Activated naive CD8-positive, alpha-beta T cell treated with anti-CD3 and anti-CD28 coated beads for 36 hours (primary cell): Measurements from ENCODE around the gene BCL2L1. TPM values are rescaled to one million over a fixed set of nuclear protein-coding genes. Genes with fewer than 3 reads are reported as not detected.

Source experiments
- DNase-seq: peaks from one replicate; pipeline ENCODE4 v3.0.0; 2021
- H3K27ac Mint-ChIP-seq: one replicate; pipeline ENCODE4 v1.8.0; 2022; ENCODE audit warnings: mild to moderate bottlenecking, moderate library complexity, mixed read lengths
- H3K27me3 Mint-ChIP-seq: one replicate; pipeline ENCODE4 v1.8.0; 2022; ENCODE audit warnings: mild to moderate bottlenecking, mixed read lengths
- H3K36me3 Mint-ChIP-seq: one replicate; pipeline ENCODE4 v1.8.0; 2021; ENCODE audit warnings: mild to moderate bottlenecking, mixed read lengths
- H3K4me1 Mint-ChIP-seq: one replicate; pipeline ENCODE4 v1.8.0; 2021; ENCODE audit warnings: mixed read lengths
- H3K4me3 Mint-ChIP-seq: one replicate; pipeline ENCODE4 v1.8.0; 2022; ENCODE audit warnings: mild to moderate bottlenecking, moderate library complexity, mixed read lengths
- H3K9me3 Mint-ChIP-seq: one replicate; pipeline ENCODE4 v1.8.0; 2022; ENCODE audit warnings: mixed read lengths
- total RNA-seq, 2 experiments: library from RNA; stranded (reverse); gene quantifications; one replicate each; pipeline ENCODE4 v1.2.3, GENCODE V29; 2021

BCL2L1 gene
- total RNA-seq, 2 experiments from 2014 or later: 196 to 206 TPM

GRCh38 chr20:31694842-31695593, 27.6 kb downstream of the BCL2L1 start:
- Mint-ChIP-seq H3K27ac (peak overlapping the region; percentile 14), H3K4me1 (peaks cover 63% of the 10 kb centered on the region), H3K27me3 (no peaks in the 10 kb centered on the region), H3K36me3 (peaks cover 60% of the 10 kb centered on the region), H3K9me3 (no peaks in the 10 kb centered on the region), H3K4me3 (no peak overlapping the region)
- no peak for DNase-seq

GRCh38 chr20:31693987-31694661, 28.5 kb downstream of the BCL2L1 start:
- peaks cover 60% of the 10 kb centered on the region for H3K36me3 Mint-ChIP-seq
- H3K4me1 Mint-ChIP-seq: peaks cover 56% of the 10 kb centered on the region
- H3K4me3 Mint-ChIP-seq: no peak overlapping the region

GRCh38 chr20:31693402-31693801, 29.3 kb downstream of the BCL2L1 start:
- Mint-ChIP-seq H3K27ac (no peak overlapping the region), H3K9me3 (no peaks in the 10 kb centered on the region), H3K27me3 (no peaks in the 10 kb centered on the region), H3K36me3 (peaks cover 59% of the 10 kb centered on the region), H3K4me3 (no peak overlapping the region), H3K4me1 (peaks cover 55% of the 10 kb centered on the region)
- no peak for DNase-seq

More at GRCh38 chr20:31693987-31694661, 28.5 kb downstream of the BCL2L1 start:
- Mint-ChIP-seq H3K27me3 (no peaks in the 10 kb centered on the region), H3K9me3 (no peaks in the 10 kb centered on the region), H3K27ac (peak overlapping the region; percentile 22)
- no peak for DNase-seq

- Mint-ChIP-seq H3K27me3 (no peaks in the 10 kb centered on the region), H3K4me3 (peak overlapping the region; percentile 26), H3K4me1 (peaks cover 58% of the 10 kb centered on the region), H3K36me3 (peaks cover 54% of the 10 kb centered on the region), H3K9me3 (no peaks in the 10 kb centered on the region), H3K27ac (peak overlapping the region; percentile 63)
- DNase-seq: no peak
These were observed 30.9 kb downstream of the BCL2L1 start for GRCh38 chr20:31691646-31692275.

GRCh38 chr20:31690124-31690666, 32.5 kb downstream of the BCL2L1 start:
- Mint-ChIP-seq H3K4me3 (peak overlapping the region; percentile 32), H3K4me1 (peaks cover 63% of the 10 kb centered on the region), H3K27ac (peak overlapping the region; percentile 59), H3K27me3 (no peaks in the 10 kb centered on the region), H3K9me3 (no peaks in the 10 kb centered on the region), H3K36me3 (peaks cover 60% of the 10 kb centered on the region)
- DNase-seq: no peak

GRCh38 chr20:31689141-31689540, 33.5 kb downstream of the BCL2L1 start:
- DNase-seq: no peak
- H3K4me1 Mint-ChIP-seq: peaks cover 63% of the 10 kb centered on the region
- peaks cover 67% of the 10 kb centered on the region for H3K36me3 Mint-ChIP-seq
- H3K4me3 Mint-ChIP-seq: no peak overlapping the region
- H3K27me3 Mint-ChIP-seq: no peaks in the 10 kb centered on the region
- H3K27ac Mint-ChIP-seq: peak overlapping the region; percentile 58
- H3K9me3 Mint-ChIP-seq: no peaks in the 10 kb centered on the region

GRCh38 chr20:31687777-31688176, 34.9 kb downstream of the BCL2L1 start:
- H3K27ac Mint-ChIP-seq: no peak overlapping the region
- H3K9me3 Mint-ChIP-seq: no peaks in the 10 kb centered on the region
- peaks cover 79% of the 10 kb centered on the region for H3K36me3 Mint-ChIP-seq
- peaks cover 68% of the 10 kb centered on the region for H3K4me1 Mint-ChIP-seq
- H3K4me3 Mint-ChIP-seq: no peak overlapping the region
- DNase-seq: no peak
- H3K27me3 Mint-ChIP-seq: no peaks in the 10 kb centered on the region

- H3K9me3 Mint-ChIP-seq: no peaks in the 10 kb centered on the region
- no peaks in the 10 kb centered on the region for H3K27me3 Mint-ChIP-seq
- H3K36me3 Mint-ChIP-seq: peaks cover 73% of the 10 kb centered on the region
- H3K4me3 Mint-ChIP-seq: no peak overlapping the region
- DNase-seq: no peak
- peak overlapping the region; percentile 76 for H3K27ac Mint-ChIP-seq
- H3K4me1 Mint-ChIP-seq: peaks cover 67% of the 10 kb centered on the region
These were observed 36.6 kb downstream of the BCL2L1 start for GRCh38 chr20:31685853-31686643.

GRCh38 chr20:31684153-31685015, 38.3 kb downstream of the BCL2L1 start:
- Mint-ChIP-seq H3K4me3 (no peak overlapping the region), H3K36me3 (peaks cover 75% of the 10 kb centered on the region), H3K27ac (peak overlapping the region; percentile 76), H3K27me3 (no peaks in the 10 kb centered on the region), H3K4me1 (peaks cover 77% of the 10 kb centered on the region), H3K9me3 (no peaks in the 10 kb centered on the region)
- DNase-seq: no peak

GRCh38 chr20:31682927-31683326, 39.7 kb downstream of the BCL2L1 start:
- no peak for DNase-seq
- peak overlapping the region; percentile 78 for H3K27ac Mint-ChIP-seq
- no peaks in the 10 kb centered on the region for H3K9me3 Mint-ChIP-seq
- H3K27me3 Mint-ChIP-seq: no peaks in the 10 kb centered on the region
- H3K4me3 Mint-ChIP-seq: peak overlapping the region; percentile 0
- H3K36me3 Mint-ChIP-seq: peaks cover 81% of the 10 kb centered on the region
- H3K4me1 Mint-ChIP-seq: peaks cover 86% of the 10 kb centered on the region

GRCh38 chr20:31682352-31682751, 40.3 kb downstream of the BCL2L1 start:
- Mint-ChIP-seq H3K9me3 (no peaks in the 10 kb centered on the region), H3K4me3 (no peak overlapping the region), H3K27ac (no peak overlapping the region), H3K4me1 (peaks cover 90% of the 10 kb centered on the region), H3K36me3 (peaks cover 84% of the 10 kb centered on the region), H3K27me3 (no peaks in the 10 kb centered on the region)
- DNase-seq: no peak

GRCh38 chr20:31681769-31682168, 40.9 kb downstream of the BCL2L1 start:
- Mint-ChIP-seq H3K27me3 (no peaks in the 10 kb centered on the region), H3K36me3 (peaks cover 82% of the 10 kb centered on the region), H3K9me3 (no peaks in the 10 kb centered on the region), H3K4me3 (no peak overlapping the region), H3K27ac (peak overlapping the region; percentile 69), H3K4me1 (peaks cover 89% of the 10 kb centered on the region)
- DNase-seq: no peak

- DNase-seq: no peak
- no peaks in the 10 kb centered on the region for H3K9me3 Mint-ChIP-seq
- peaks cover 81% of the 10 kb centered on the region for H3K36me3 Mint-ChIP-seq
- H3K4me3 Mint-ChIP-seq: no peak overlapping the region
- peak overlapping the region; percentile 69 for H3K27ac Mint-ChIP-seq
- H3K4me1 Mint-ChIP-seq: peaks cover 89% of the 10 kb centered on the region
- H3K27me3 Mint-ChIP-seq: no peaks in the 10 kb centered on the region
These were observed 41.4 kb downstream of the BCL2L1 start for GRCh38 chr20:31681128-31681727.
